GM19240 (cell line): Measurements from ENCODE around the gene TUBGCP2.

ENCODE experiments used
- DNase-seq: peaks from one replicate; pipeline ENCODE4 v3.0.0; 2011; ENCODE audit warnings: low spot score; ENCODE audit not compliant: insufficient read length

TUBGCP2 gene

GRCh38 chr10:133303206-133303605 is 5.5 kb downstream of the TUBGCP2 start:
- no peak for DNase-seq

GRCh38 chr10:133302230-133302629 is 6.4 kb downstream of the TUBGCP2 start:
- no peak for DNase-seq

- DNase-seq: no peak
Observed at GRCh38 chr10:133299738-133300137, 8.9 kb downstream of the TUBGCP2 start.

- no peak for DNase-seq
Observed at GRCh38 chr10:133299224-133299623, 9.4 kb downstream of the TUBGCP2 start.

- DNase-seq: no peak
Observed at GRCh38 chr10:133298466-133298865, 10.2 kb downstream of the TUBGCP2 start.

GRCh38 chr10:133297504-133297903 is 11.2 kb downstream of the TUBGCP2 start:
- DNase-seq: no peak

- no peak for DNase-seq
Observed at GRCh38 chr10:133295426-133296320, 13.0 kb downstream of the TUBGCP2 start.

- DNase-seq: no peak
Observed at GRCh38 chr10:133294189-133294588, 14.5 kb downstream of the TUBGCP2 start.

DNA sequence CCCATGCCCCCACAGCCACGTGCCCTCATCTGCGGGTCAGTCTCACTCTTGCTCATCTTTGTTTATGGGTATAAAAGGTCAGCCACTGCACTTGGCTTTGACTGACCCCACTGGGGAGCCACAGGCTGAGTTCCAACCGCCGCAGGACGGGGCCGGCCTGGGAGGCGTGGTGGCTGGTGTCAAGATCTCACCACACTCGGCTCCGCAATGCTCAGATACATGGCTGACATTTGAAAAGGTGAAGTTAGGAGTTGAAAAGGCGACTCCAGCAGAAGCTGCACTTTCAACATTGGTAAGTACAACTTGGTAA is 14.9 kb downstream of the TUBGCP2 start:
- no peak for DNase-seq

DNA sequence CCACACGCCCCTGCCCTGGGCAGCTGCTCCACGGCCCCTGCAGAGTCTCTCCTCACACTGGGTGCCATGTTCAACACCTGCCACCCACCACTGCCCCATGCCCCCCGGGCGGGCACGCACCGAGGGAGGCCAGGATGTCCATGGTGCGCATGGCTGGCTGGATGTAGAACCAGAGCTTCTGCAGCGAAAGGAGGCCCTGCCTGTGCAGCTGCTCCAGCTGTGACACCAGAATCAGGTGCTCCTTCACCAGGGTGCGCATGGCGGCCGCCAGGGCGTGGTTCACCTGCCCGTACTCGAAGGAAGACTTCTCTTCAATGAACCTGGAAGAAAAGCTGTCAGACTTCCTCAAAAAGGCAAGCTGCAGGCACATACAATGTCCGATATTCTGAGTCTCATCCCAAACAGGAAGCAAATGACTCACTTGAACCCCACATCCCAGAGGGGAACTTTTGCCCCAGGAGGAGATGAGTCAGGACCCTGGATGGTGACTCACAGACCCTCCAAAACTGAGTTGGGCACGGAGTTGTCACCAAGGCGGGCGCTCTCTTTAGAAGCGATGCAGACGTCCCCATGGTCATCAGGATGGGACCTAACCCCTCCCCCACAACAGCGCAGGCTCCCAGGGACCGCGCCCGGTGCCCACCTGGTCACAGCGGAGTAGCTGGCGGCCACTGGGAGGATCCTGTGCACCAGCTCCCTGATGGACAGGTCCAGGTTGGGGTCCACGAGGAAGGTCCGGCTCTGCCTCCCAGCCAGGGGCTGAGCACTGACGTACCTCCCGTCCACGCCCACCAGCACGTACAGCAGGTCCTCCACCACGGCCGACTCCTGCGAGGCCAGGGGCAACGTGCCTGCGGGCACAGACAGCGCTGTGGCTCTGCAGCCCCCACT is 15.5 kb downstream of the TUBGCP2 start:
- no peak for DNase-seq

DNA sequence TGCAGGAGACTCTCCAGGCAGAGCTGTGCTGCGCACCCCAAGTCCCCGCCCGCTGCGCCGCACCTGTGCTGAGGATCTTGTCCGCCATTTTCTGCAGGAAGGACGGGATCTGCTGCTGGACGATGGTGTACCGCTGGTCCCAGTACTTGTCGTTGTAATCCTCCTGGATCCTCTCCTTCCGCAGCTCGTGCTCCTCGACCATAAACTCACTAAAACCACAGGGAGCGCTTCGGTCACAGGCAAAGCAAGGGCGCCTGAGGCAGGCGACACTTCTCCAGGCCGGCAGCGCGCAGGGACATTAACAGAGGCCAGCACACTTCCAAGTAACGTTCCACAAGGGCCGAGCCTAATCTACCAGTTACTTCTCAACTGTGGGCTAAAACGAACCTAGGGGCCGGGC is 18.9 kb downstream of the TUBGCP2 start:
- DNase-seq: no peak

GRCh38 chr10:133287832-133288500 is 20.7 kb downstream of the TUBGCP2 start:
- DNase-seq: no peak

- DNase-seq: no peak
Observed at GRCh38 chr10:133286366-133286765, 22.3 kb downstream of the TUBGCP2 start.

DNA sequence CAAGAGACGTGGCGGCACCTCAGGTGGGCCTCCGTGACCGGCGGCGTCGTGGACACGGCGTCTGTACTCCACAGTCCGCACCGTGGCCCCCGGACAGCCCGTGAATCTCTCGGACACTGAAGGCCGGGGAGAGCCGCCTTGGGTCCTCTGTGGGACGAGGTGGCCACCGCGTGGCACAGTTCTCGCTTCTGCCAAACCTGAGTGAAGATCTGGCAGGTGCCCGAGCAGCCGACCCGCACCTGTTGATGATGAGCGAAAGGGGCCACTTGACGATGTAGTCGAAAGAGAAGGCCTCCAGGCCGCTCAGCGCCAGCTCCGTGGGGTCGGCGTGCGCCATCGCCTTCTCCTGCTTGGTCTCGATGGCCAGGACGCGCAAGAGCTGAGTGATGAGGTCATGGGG is 23.5 kb downstream of the TUBGCP2 start:
- no peak for DNase-seq

GRCh38 chr10:133283931-133284330 is 24.7 kb downstream of the TUBGCP2 start:
- DNase-seq: no peak

DNA sequence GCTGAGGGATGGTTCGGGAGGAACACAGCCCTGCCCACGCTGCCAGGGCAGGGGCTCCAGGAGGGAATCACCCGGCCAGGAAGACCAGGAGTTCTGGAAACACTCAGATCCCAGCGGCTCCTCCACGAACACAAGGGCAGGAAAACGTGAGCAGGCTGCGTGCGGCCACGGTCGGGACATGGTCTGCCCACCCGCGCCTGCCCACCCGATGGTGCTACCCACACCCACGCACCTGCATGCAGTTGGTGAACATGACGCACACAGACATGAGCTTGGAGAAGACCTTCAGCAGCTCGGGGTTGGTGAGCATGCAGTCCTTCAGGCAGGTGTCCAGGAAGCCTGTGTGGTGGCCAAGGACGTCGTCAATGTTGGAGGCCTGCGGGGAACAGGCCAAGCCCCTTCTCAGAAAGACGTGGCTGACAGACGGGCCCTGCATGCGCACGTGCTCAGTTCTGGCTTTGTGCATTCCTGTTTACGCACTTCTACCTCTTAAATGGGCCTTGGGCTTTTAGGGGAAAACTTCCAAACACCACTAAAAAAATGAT is 25.8 kb downstream of the TUBGCP2 start:
- DNase-seq: no peak

GRCh38 chr10:133281628-133282372 is 26.9 kb downstream of the TUBGCP2 start:
- DNase-seq: no peak

DNA sequence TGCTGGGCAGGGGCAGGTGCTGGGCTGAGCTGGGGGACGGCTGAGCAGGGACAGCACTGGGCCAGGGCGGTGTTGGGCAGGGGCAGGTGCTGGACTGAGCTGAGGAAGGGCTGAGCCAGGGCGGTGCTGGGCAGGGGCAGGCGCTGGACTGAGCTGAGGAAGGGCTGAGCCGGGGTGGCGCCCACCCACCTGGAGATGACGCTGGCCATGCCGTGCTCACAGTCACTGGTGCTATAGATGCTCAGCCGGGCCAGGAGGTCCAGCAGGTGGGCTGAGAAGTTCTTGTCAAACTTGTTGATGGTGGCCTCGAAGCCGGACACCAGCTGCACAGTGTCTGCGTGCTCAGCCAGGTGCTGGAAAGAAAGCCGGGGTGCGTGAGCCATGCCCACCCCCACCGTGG is 27.6 kb downstream of the TUBGCP2 start:
- DNase-seq: no peak

DNA sequence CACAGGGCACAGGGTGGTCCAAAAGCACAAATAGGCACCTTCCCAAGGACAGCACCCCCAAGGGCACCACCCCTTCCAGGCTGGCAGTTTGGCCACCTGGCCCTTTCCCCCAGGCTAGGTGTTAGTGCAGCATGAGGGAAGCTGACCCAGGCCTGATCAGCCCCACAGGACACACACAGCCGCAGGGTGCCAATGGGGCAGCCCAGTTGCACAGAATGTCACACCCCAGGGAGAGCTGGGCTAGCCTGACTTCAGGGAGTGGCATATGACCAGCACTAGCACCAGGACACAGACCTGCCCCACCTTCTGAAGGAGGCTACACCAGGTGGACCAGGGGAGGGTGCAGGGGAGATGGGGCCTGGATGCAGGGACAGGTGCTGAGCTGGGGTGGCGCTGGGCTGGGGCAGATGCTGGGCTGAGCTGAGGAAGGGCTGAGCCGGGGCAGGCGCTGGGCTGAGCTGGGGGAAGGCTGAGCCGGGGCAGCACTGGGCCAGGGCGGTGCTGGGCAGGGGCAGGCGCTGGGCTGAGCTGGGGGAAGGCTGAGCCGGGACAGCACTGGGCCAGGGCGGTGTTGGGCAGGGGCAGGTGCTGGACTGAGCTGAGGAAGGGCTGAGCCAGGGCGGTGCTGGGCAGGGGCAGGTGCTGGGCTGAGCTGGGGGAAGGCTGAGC is 28.1 kb downstream of the TUBGCP2 start:
- DNase-seq: no peak
